ENCODE measurements around the gene CCL21. TPM values are rescaled to one million over a fixed set of nuclear protein-coding genes. Genes with fewer than 3 reads are reported as not detected.
A peak's percentile ranks its signal among the peaks of the same experiment; 100 is the strongest.

The CCL21 gene
- total RNA-seq, 2 donors from 2014 or later, result not detected

- ATAC-seq (no peak), DNase-seq (ENCODE audit: low spot score in 2 of 2) (no peak)
- Mint-ChIP-seq H3K9me3 (no peaks in the 10 kb centered on the region), H3K36me3 (no peaks in the 10 kb centered on the region), H3K27ac (no peak overlapping the region)
Measured at GRCh38 chr9:34716711-34717110, 6.8 kb upstream of the CCL21 start.

GRCh38 chr9:34715639-34716215 is 5.8 kb upstream of the CCL21 start:
- ATAC-seq (no peak), DNase-seq (ENCODE audit: low spot score in 2 of 2) (no peak)
- no peaks in the 10 kb centered on the region for H3K36me3 Mint-ChIP-seq
- peak overlapping the region in 1 of 2 donors; percentile 7 for H3K27ac Mint-ChIP-seq
- no peaks in the 10 kb centered on the region for H3K9me3 Mint-ChIP-seq

- Mint-ChIP-seq H3K27ac (no peak overlapping the region), H3K36me3 (no peaks in the 10 kb centered on the region), H3K9me3 (no peaks in the 10 kb centered on the region)
- ATAC-seq (no peak), DNase-seq (ENCODE audit: low spot score in 2 of 2) (no peak)
Measured at GRCh38 chr9:34714007-34714406, 4.1 kb upstream of the CCL21 start.

GRCh38 chr9:34712140-34712539 is 2.2 kb upstream of the CCL21 start:
- ATAC-seq (no peak), DNase-seq (ENCODE audit: low spot score in 2 of 2) (no peak)
- H3K9me3 Mint-ChIP-seq, result no peaks in the 10 kb centered on the region
- H3K27ac Mint-ChIP-seq, result no peak overlapping the region
- no peaks in the 10 kb centered on the region for H3K36me3 Mint-ChIP-seq

GRCh38 chr9:34709196-34709978 is 549 bp downstream of the CCL21 start:
- no peaks in the 10 kb centered on the region for H3K9me3 Mint-ChIP-seq
- H3K36me3 Mint-ChIP-seq, result no peaks in the 10 kb centered on the region
- no peak for ATAC-seq
- DNase-seq (ENCODE audit: low spot score in 2 of 2), result no peak
- H3K27ac Mint-ChIP-seq, result no peak overlapping the region

- no peaks in the 10 kb centered on the region for H3K36me3 Mint-ChIP-seq
- H3K9me3 Mint-ChIP-seq, result no peaks in the 10 kb centered on the region
- H3K27ac Mint-ChIP-seq, result no peak overlapping the region
- DNase-seq (ENCODE audit: low spot score in 2 of 2) (no peak), ATAC-seq (no peak)
Measured at GRCh38 chr9:34707130-34707529, 2.8 kb downstream of the CCL21 start.

- Mint-ChIP-seq H3K27ac (peak overlapping the region in 1 of 2 donors; percentile 16), H3K9me3 (no peaks in the 10 kb centered on the region), H3K36me3 (no peaks in the 10 kb centered on the region)
- peak; percentile 76 to 79 for ATAC-seq
- DNase-seq (ENCODE audit: low spot score in 2 of 2), result peak; percentile 80 to 86
Measured at GRCh38 chr9:34701769-34702736, 7.9 kb downstream of the CCL21 start.

GRCh38 chr9:34701023-34701768 is 8.7 kb downstream of the CCL21 start:
- H3K36me3 Mint-ChIP-seq, result no peaks in the 10 kb centered on the region
- DNase-seq (ENCODE audit: low spot score in 2 of 2), result peak; percentile 76 to 93
- peak; percentile 89 to 90 for ATAC-seq
- no peak overlapping the region for H3K27ac Mint-ChIP-seq
- H3K9me3 Mint-ChIP-seq, result no peaks in the 10 kb centered on the region

- ATAC-seq (no peak), DNase-seq (ENCODE audit: low spot score in 2 of 2) (no peak)
- H3K27ac Mint-ChIP-seq, result no peak overlapping the region
- no peaks in the 10 kb centered on the region for H3K36me3 Mint-ChIP-seq
- H3K9me3 Mint-ChIP-seq, result no peaks in the 10 kb centered on the region
Measured at GRCh38 chr9:34694811-34695210, 15.1 kb downstream of the CCL21 start.

GRCh38 chr9:34693560-34693959 is 16.4 kb downstream of the CCL21 start:
- DNase-seq (ENCODE audit: low spot score in 2 of 2), result no peak
- no peak for ATAC-seq
- no peaks in the 10 kb centered on the region for H3K36me3 Mint-ChIP-seq
- H3K27ac Mint-ChIP-seq, result no peak overlapping the region
- no peaks in the 10 kb centered on the region for H3K9me3 Mint-ChIP-seq

GRCh38 chr9:34691936-34692315 is 18.0 kb downstream of the CCL21 start:
- no peak for DNase-seq (ENCODE audit: low spot score in 2 of 2)
- no peak overlapping the region for H3K27ac Mint-ChIP-seq
- no peak for ATAC-seq
- no peaks in the 10 kb centered on the region for H3K36me3 Mint-ChIP-seq
- no peaks in the 10 kb centered on the region for H3K9me3 Mint-ChIP-seq

GRCh38 chr9:34690983-34691935 is 18.7 kb downstream of the CCL21 start, which contains the start of gene CCL19:
Gene CCL19, minus strand, starts transcription at chr9:34691276. Its CDS starts 137 bp downstream, at chr9:34691139.
- ATAC-seq, result no peak
- no peak within 1 kb of the TSS for H3K27ac Mint-ChIP-seq

GRCh38 chr9:34689512-34689911 is 20.4 kb downstream of the CCL21 start:
- no peak for ATAC-seq
- no peaks in the 10 kb centered on the region for H3K9me3 Mint-ChIP-seq

More at GRCh38 chr9:34690983-34691935, 18.7 kb downstream of the CCL21 start, which contains the start of gene CCL19:
- no peak for DNase-seq (ENCODE audit: low spot score in 2 of 2)
- no peaks in the 10 kb centered on the region for H3K9me3 Mint-ChIP-seq
- H3K36me3 Mint-ChIP-seq, result no peaks in the 10 kb centered on the region

GRCh38 chr9:34689116-34689470 is 20.8 kb downstream of the CCL21 start:
- Mint-ChIP-seq H3K9me3 (no peaks in the 10 kb centered on the region), H3K27ac (no peak overlapping the region), H3K36me3 (no peaks in the 10 kb centered on the region)
- ATAC-seq, result no peak
- no peak for DNase-seq (ENCODE audit: low spot score in 2 of 2)

More at GRCh38 chr9:34689512-34689911, 20.4 kb downstream of the CCL21 start:
- no peak for DNase-seq (ENCODE audit: low spot score in 2 of 2)
- H3K36me3 Mint-ChIP-seq, result no peaks in the 10 kb centered on the region
- H3K27ac Mint-ChIP-seq, result no peak overlapping the region

GRCh38 chr9:34688329-34689115 is 21.4 kb downstream of the CCL21 start:
- Mint-ChIP-seq H3K36me3 (no peaks in the 10 kb centered on the region), H3K9me3 (no peaks in the 10 kb centered on the region), H3K27ac (peak overlapping the region in 1 of 2 donors; percentile 62)
- ATAC-seq (no peak), DNase-seq (ENCODE audit: low spot score in 2 of 2) (no peak)
